HG02885 (cell line): ENCODE results near the gene TMSB4Y.

Source experiments
- ATAC-seq: cut with Tn5 transposase; IDR thresholded peaks from one replicate; pipeline ENCODE4 v1.9.1; 2021; ENCODE audit warnings: mild to moderate bottlenecking; ENCODE audit not compliant: unreplicated experiment, poor library complexity

Gene TMSB4Y

GRCh38 chrY:13703568-13703968 lies at the start of gene TMSB4Y:
TMSB4Y (plus strand) TSS chrY:13703899.
- no peak for ATAC-seq

DNA sequence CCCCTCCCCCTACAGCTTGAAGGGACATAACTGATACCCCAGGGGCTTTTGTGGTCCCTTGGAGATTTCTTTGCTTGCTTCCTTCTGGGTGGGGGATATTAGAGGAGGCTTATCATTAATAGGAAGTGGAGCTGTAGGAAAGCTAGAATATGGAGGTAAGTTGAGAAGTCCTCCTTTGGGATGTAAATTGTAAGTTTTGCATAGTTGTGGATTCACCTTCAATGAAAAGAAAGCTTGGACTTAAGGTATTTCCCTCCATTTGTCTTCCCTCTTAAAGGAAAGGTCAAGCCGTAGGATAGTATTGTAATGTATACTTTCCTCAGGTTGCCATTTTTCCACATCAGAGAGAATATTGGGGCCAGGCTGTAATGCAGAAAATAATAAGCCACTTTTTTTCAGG lies 39.5 kb upstream of the TMSB4Y start:
- no peak for ATAC-seq

GRCh38 chrY:13671122-13671521 lies 32.6 kb upstream of the TMSB4Y start:
- ATAC-seq: no peak

GRCh38 chrY:13702276-13702675 lies 1.4 kb upstream of the TMSB4Y start:
- no peak for ATAC-seq

- no peak for ATAC-seq
These were observed 627 bp downstream of the TMSB4Y start for GRCh38 chrY:13704121-13704930.

- no peak for ATAC-seq
These were observed 1.5 kb downstream of the TMSB4Y start for GRCh38 chrY:13705197-13705596.

DNA sequence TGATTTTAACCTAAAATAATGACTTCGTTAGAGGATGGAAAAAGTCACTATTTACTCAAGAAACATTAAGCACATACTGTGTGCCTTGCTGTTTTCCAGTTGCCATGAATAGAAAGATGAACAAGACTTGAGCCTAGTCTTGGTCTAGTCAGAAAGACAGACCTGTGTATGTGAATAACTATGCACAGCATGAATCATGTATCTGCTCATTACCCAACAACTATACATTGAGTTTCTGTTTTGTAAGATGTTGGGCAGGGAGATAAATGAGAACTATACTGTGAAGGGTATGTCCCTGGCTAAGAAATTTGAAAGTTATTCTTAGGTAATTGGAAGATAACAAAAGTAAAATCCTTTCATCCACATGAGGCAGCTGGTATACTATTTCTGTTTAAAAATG lies 4.3 kb downstream of the TMSB4Y start:
- ATAC-seq: no peak

GRCh38 chrY:13718996-13719395 lies 15.3 kb downstream of the TMSB4Y start:
- no peak for ATAC-seq

DNA sequence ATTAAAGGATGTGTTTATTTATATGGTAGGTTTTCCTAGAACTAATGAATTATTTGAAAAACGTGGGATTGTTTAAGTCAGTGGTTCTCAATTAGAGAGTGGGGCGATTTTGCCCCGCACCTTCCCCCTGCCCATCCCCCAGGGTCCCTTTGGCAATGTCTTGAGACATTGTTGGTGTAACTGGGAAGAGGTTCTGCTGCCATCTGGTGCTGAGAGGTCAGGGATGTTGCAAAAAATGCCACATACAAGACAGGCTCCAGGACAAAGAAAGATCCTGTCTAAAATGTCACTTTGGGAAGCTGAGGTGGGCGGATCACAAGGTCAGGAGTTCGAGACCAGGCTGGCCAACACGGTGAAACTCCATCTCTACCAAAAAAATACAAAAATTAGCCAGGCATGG lies 25.8 kb downstream of the TMSB4Y start:
- ATAC-seq: no peak

DNA sequence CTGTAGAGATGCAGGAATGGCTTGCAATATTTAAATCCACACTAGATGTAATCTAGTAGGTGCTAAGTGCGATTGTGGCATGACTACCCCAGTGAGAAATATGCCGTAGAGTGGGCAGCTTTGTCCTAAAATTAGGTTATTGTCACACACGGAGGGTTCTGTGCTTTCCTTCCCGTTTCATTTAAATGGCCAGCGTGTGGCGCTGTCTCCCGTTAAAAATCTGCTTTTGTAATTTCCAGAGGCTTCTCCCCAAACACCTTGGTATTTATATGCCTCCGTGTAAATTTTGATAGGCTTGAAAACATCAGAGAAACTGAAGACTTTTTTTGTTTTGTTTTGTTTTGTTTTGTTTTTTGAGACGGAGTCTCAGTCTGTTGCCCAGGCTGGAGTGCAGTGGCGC lies 34.9 kb downstream of the TMSB4Y start:
- ATAC-seq: no peak

GRCh38 chrY:13751289-13752071 lies 47.8 kb downstream of the TMSB4Y start:
- ATAC-seq: no peak

DNA sequence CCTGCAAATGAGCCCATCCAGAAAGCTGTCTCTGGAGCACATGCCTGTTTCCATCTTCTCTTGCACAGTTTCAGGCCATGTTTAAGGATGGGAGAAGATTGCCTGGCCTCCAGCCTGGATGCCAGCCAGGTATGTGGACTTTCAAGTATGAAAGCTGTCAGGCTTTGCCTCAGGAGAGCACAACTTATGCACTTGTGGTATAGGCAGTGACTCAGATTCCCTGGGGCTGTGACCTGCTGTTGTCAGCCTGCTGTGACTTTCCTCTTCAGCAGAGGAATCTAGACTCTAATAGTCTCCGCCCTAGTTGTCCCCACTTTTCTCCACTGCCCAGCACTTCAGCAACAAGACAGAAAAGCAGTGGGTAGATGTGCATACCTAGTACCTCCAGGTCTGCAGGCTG lies 51.0 kb downstream of the TMSB4Y start:
- no peak for ATAC-seq
